Myocyte (in vitro differentiated cells): ENCODE measurements around the gene TRIM38. TPM values are rescaled to one million over a fixed set of nuclear protein-coding genes. Genes with fewer than 3 reads are reported as not detected.
"Not testable (repeated sequence)": the region's sequence is repeated elsewhere in the genome, so short reads cannot be mapped to it uniquely, and the experiment has no call there.

ENCODE experiments used
- DNase-seq: peaks from one replicate; pipeline ENCODE4 v3.0.0-alpha.2; 2012; ENCODE audit warnings: low read depth
- total RNA-seq: library from RNA; depleted of rRNA; stranded (reverse); fragments of >200 nt; gene quantifications from 2 replicates; pipeline ENCODE4 v1.2.3, GENCODE V29; 2014

Gene TRIM38
- total RNA-seq, 1 donor from 2014 or later: 28.7 TPM

- peak; percentile 45 for DNase-seq
These were observed 19.9 kb upstream of the TRIM38 start for GRCh38 chr6:25942561-25943147.

DNA sequence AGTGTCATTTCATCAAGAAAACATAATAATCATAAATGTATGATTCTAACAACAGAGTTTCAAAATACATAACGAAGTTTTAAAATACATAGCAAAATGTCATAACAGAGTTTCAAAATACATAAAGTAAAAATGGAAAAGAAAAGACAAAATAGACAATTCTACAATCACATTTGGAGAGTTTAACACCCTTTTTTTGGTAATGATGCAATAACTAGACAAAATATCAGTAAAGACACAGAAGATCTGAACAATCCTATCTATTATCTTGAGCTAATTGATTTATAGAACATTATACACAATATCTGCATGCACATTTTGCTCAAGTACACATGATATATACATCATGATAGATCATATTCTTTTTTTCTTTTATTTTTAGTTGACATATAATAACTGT, 18.7 kb upstream of the TRIM38 start:
- DNase-seq: no peak

DNA sequence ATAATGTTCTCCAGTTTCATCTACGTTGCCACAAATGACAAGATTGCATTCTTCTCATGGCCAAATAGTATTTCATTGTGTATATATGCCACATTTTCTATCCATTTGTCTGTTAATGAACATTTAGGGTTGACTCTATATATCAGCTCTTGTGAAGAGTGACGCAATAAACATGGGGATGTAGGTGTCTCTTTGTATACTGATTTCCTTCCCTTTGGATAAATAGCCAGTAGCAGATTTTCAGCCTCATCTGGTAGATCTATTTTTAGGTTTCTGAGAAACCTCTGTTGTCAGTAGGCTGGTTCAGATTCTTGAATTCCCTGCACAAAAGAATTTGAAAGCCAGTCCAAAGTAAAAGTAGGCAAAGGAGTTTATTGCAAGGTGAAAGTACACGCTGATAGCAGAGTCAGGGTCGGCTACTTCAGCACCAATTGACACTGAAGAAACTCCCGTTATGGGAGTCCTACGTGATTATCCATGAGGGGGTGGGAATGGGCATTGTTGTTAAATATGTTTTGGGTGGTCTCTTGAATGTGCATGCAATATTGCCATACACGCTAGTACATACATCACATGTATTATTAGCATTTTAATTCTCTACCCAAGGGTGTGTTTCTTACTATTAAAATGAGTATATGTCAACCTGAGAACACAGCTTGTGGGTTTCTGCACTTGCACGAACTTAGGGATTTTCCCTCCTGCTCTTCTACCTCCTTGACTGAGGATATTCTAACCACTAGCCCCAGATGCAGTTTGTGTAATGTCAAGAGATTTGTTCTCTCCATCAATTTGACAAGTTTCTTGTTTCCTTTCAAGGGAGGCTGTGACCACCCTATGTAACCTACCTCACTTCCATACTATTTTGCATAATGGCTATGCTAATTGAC, 17.7 kb upstream of the TRIM38 start:
- DNase-seq: no peak

DNA sequence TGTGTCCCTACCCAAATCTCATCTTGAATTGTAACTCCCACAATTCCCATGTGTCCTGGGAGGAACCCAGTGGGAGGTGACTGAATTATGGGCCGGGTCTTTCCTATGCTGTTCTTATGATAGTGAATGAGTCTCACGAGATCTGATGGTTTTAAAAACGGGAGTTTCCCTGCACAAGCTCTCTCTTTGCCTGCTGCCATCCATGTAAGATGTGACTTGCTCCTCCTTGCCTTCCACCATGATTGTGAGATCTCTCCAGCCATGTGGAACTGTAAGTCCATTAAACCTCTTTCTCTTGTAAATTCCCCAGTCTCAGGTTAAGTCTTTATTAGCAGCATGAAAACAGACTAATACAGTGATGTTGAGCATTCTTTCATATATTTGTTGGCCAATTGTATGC, 16.9 kb upstream of the TRIM38 start:
- not testable (repeated sequence) for DNase-seq

- DNase-seq: no peak
These were observed 16.0 kb upstream of the TRIM38 start for GRCh38 chr6:25946631-25947030.

- DNase-seq: not testable (repeated sequence)
These were observed 15.1 kb upstream of the TRIM38 start for GRCh38 chr6:25947492-25947891.

DNA sequence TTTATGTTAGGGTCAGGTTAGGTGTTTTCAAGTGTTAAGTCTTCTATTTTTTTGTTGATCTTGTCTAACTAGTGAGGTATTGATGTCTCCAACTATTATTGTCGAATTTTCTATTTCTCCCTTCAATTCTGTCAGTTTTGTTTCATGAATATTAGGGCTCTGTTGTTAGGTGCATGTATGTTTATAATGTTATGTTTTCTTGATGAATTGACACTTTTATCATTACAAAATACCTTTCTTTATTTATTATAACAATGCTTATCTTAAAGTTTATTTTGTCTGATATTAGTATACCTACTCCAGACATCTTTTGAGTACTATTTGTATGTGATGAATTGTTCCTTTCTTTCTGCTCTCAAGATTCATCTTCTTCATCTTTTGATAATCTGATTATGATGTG, 12.9 kb upstream of the TRIM38 start:
- DNase-seq: no peak

GRCh38 chr6:25950297-25950696, 12.3 kb upstream of the TRIM38 start:
- no peak for DNase-seq

DNA sequence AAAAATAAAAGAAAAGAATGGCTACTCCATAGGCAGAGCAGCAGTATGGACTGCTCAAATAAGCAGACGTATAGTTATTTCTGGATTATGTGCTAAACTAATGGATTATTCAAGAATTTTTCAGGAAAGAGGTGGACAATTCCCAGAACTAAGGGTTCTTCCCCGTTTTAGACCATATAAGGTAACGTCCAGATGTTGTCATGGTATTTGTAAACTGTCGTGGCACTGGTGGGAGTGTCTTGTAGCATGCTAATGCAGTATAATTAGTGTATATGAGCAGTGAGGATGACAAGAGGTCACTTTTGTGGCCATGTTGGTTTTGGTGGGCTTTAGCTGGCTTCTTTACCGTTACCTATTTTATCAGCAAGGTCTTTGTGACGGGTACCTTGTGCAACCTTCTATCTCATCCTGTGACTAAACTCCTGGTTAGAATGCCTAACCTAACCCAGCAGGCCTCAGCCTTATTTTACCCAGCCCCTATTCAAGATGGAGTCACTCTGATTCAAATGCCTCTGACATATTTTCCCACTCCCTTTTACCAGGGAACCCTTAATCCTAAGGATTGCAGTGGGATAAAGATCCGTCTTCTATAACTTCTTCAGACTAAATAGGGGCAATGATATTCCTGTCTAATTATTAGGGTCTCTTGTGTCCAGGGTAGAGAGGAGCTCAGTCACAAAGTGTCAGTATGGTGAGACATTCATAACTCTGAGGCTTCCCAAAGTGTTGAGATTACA, 11.1 kb upstream of the TRIM38 start:
- DNase-seq: no peak

DNA sequence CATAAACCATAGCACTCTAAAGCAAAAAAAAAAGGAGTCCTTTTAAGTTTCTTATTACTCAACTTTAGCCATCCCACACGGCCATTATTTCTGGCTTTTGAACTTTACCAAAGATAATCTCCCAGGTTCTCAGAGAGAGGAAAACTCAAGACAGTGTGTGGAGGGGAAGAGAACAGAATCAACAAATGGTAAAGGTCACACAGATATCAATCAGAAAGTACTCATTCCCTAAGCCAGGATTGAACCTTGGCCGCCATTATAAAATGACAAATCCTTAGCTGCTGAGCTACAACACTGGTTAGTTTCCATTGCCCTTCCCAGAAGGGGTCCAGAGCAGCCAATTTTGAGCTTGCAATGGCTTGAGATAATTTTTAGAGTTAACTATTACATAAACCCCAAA, 10.1 kb upstream of the TRIM38 start:
- no peak for DNase-seq

DNA sequence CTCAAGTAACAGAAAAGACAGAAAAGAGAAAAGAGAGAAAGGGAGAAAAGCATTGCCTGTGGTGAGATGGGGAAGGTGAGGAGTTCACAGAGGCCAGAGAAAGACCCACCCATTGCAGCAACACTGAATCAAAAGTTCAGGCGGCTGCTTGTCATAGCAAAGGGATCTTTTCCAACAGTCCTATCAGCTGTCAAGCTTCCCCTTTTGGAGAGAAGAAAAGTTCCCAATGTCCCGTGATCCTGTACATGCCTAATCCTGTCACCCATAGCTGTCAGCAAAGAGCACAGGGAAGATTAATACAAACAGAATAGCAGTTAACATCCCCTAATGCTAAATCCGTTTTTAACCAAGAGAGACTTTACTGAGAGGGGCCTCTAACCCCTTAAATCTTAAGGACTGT, 8.9 kb upstream of the TRIM38 start:
- DNase-seq: peak; percentile 22

DNA sequence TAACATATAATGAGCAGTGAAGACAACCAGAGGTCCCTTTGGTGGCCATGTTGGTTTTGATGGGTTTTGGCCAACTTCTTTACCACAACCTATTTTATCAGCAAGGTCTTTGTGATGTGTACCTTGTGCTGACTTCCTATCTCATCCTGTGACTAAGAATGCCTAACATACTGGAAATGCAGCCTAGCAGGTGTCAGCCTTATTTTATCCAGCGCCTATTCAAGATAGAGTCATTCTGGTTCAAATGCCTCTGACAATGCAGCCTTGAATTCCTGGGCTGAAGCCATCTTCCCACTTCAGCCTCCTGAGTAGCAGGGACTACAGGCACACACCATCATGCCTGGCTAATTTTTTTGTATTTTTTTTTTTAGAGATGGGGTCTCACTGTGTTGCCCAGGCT, 7.8 kb upstream of the TRIM38 start:
- no peak for DNase-seq

DNA sequence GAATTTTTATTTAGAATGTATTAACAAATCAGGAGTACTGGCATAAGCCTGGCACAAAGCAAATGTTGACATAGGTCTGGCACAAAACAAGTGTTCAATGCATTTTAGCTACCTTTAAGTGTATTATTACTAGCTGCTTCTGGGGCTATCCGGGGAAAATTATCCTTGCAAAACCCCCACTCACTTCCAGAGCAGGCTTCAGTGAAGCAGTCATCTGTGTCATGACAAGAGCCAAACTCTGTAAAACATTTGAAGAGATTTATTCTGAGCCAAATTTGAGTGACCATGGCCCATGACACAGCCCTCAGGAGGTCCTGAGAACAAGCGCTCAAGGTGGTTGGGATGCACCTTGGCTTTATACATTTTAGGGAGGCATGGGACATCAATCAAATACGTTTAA, 6.4 kb upstream of the TRIM38 start:
- DNase-seq: no peak

DNA sequence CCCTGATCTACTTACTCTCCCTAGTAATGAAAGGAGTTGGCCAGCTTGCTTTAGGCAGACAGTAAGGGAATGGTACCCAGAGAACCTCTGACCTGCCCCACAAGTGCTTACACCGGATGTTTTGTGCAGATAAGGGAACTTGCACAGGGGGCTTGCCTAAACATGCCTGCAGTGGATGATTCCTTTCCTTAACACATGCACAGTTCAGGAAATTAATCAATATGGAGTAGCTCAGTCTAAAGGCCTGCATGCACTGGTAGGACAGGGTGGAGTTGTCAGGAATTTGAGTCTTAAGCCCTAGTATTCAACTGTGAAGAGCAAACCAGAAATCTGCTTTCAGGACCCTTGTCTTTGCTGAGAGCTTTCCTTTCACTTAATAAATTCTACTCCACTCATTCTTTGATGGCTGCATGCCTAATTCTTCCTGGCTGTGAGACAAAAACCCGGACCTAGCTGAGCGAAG, 3.9 kb upstream of the TRIM38 start:
- no peak for DNase-seq

GRCh38 chr6:25959890-25960536, 2.6 kb upstream of the TRIM38 start:
- DNase-seq: peak; percentile 92

GRCh38 chr6:25960734-25961133, 1.9 kb upstream of the TRIM38 start:
- DNase-seq: no peak

GRCh38 chr6:25961619-25962148, 918 bp upstream of the TRIM38 start:
- DNase-seq: peak; percentile 68

- peak; percentile 16 for DNase-seq
These were observed 973 bp downstream of the TRIM38 start for GRCh38 chr6:25963426-25964123.

DNA sequence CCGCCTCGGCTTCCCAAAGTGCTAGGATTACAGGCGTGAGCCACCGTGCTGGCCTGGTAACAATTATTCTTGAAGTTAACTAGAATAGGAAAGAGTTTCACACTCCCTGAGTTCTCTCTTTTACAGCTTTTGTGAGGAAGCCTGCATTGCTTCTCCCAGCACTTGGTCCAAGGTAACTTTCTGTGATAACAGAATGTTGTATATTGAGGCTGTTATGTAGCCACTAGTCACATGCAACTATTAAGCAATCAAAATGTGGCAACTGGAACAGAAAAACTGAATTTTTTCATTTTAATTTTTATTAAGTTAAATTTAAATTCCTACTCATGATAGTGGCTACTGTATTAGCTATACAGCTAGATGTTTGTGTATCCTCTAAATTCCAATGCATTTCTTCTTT, 2.5 kb downstream of the TRIM38 start:
- no peak for DNase-seq

DNA sequence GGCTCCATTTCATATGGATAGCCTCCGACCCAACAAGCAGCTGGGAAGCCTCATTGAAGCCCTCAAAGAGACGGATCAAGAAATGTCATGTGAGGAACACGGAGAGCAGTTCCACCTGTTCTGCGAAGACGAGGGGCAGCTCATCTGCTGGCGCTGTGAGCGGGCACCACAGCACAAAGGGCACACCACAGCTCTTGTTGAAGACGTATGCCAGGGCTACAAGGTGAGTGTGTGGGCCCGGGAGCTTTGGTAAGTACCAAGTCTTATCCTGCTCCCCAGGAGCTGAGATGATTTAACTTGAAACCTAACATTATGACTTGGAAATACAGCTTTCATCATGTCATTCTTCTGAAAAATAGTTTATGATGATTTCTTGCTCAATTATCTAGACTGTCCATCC, 4.1 kb downstream of the TRIM38 start:
- DNase-seq: no peak

GRCh38 chr6:25968769-25969168, 6.2 kb downstream of the TRIM38 start:
- peak; percentile 9 for DNase-seq
